ENCODE data around the gene ATXN3. TPM values are rescaled to one million over a fixed set of nuclear protein-coding genes. Genes with fewer than 3 reads are reported as not detected.

Gene ATXN3
- polyA plus RNA-seq, 1 of the 3 experiments (the other 2 are of a cell fraction): 10.2 TPM

DNA sequence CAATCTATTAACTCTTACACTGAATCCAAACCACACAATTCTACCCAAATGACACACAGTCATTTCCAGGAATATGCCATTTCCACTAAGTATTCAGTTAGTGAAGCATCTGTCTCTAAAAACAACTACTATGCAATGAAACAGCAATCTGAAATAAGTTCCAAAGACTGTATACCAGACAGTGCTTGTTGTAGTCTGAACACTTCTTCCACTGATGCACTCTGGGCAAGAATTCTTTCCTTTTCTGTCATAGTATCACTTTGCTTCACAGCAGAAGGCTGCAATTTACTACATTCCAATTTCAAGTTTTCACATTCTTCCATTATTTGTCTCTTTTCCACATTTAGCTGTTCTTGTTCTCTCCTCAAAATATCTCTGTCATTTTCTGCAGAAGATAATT is 92.3 kb downstream of the ATXN3 start:
- POLR2A ChIA-PET: no interaction called here
- Histone ChIP-seq H3K27me3 (ENCODE audit: insufficient read depth) (no peaks in the 10 kb centered on the region), H3F3A (replicated peaks; ENCODE audit: insufficient read depth) (peaks cover 12% of the 10 kb centered on the region), H4K20me1 (ENCODE audit: insufficient read depth) (no peaks in the 10 kb centered on the region; the same call in 1 of the 2 replicates), H3K36me3 (replicated peaks in 1 of 2; ENCODE audit: control insufficient read depth in 1 of 2, insufficient read depth in 2 of 2, low read length in 1 of 2) (peaks cover 56 to 62% of the 10 kb centered on the region in 2 experiments), H3K9me2 (no peaks in the 10 kb centered on the region), H3K9me3 (no peaks in the 10 kb centered on the region), H3K4me1 (ENCODE audit: control insufficient read depth in 1 of 2, insufficient read depth in 2 of 2, low read depth in 1 of 2, low read length in 1 of 2) (no peaks in the 10 kb centered on the region), H3K4me2 (no peak overlapping the region), H3K27ac (ENCODE audit: low read depth in 2 of 2, low read length in 1 of 2) (no peak overlapping the region), H2AFZ (ENCODE audit: low read depth) (no peak overlapping the region), H3K4me3 (ENCODE audit: low read depth in 2 of 2, low read length in 1 of 2) (no peak overlapping the region), H3K9ac (no peak overlapping the region), H3K79me2 (ENCODE audit: insufficient read depth) (peaks cover 1% of the 10 kb centered on the region; the same call in 1 of the 2 replicates)
- TF ChIP-seq, protein P1, sequence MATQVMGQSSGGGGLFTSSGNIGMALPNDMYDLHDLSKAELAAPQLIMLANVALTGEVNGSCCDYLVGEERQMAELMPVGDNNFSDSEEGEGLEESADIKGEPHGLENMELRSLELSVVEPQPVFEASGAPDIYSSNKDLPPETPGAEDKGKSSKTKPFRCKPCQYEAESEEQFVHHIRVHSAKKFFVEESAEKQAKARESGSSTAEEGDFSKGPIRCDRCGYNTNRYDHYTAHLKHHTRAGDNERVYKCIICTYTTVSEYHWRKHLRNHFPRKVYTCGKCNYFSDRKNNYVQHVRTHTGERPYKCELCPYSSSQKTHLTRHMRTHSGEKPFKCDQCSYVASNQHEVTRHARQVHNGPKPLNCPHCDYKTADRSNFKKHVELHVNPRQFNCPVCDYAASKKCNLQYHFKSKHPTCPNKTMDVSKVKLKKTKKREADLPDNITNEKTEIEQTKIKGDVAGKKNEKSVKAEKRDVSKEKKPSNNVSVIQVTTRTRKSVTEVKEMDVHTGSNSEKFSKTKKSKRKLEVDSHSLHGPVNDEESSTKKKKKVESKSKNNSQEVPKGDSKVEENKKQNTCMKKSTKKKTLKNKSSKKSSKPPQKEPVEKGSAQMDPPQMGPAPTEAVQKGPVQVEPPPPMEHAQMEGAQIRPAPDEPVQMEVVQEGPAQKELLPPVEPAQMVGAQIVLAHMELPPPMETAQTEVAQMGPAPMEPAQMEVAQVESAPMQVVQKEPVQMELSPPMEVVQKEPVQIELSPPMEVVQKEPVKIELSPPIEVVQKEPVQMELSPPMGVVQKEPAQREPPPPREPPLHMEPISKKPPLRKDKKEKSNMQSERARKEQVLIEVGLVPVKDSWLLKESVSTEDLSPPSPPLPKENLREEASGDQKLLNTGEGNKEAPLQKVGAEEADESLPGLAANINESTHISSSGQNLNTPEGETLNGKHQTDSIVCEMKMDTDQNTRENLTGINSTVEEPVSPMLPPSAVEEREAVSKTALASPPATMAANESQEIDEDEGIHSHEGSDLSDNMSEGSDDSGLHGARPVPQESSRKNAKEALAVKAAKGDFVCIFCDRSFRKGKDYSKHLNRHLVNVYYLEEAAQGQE (IDR thresholded peaks at IDR 0.05; ENCODE audit: low read depth, low read length): no peak
- TF ChIP-seq RAD21 (IDR thresholded peaks at IDR 0.05; ENCODE audit: low read length) (no peak), MXI1 (IDR thresholded peaks at IDR 0.05; ENCODE audit: low read depth, low read length) (no peak), RXRA (IDR thresholded peaks at IDR 0.05; ENCODE audit: borderline replicate concordance, low read depth) (no peak), EP300 (IDR thresholded peaks at IDR 0.05; ENCODE audit: borderline replicate concordance in 1 of 2, low read depth in 1 of 2, low read length in 1 of 2) (no peak), YY1 (IDR thresholded peaks at IDR 0.05; ENCODE audit: low read depth) (no peak), GABPA (IDR thresholded peaks at IDR 0.05; ENCODE audit: low read depth) (no peak), NRF1 (IDR thresholded peaks at IDR 0.05; ENCODE audit: low read depth, low read length) (no peak), CHD2 (IDR thresholded peaks at IDR 0.05; ENCODE audit: low read length, partially characterized antibody) (no peak), SMC3 (IDR thresholded peaks at IDR 0.05; ENCODE audit: low read depth, low read length) (no peak), TEAD4 (IDR thresholded peaks at IDR 0.05; ENCODE audit: borderline replicate concordance, insufficient read depth) (no peak), FOXJ3 (CRISPR knock-in tag; IDR thresholded peaks at IDR 0.05) (no peak), SIN3A (IDR thresholded peaks at IDR 0.05; ENCODE audit: borderline replicate concordance, low read depth, low read length) (no peak), FOSL2 (IDR thresholded peaks at IDR 0.05; ENCODE audit: borderline replicate concordance, low read depth) (no peak), TCF12 (IDR thresholded peaks at IDR 0.05) (no peak)
- TF ChIP-seq, protein P2, sequence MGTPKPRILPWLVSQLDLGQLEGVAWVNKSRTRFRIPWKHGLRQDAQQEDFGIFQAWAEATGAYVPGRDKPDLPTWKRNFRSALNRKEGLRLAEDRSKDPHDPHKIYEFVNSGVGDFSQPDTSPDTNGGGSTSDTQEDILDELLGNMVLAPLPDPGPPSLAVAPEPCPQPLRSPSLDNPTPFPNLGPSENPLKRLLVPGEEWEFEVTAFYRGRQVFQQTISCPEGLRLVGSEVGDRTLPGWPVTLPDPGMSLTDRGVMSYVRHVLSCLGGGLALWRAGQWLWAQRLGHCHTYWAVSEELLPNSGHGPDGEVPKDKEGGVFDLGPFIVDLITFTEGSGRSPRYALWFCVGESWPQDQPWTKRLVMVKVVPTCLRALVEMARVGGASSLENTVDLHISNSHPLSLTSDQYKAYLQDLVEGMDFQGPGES (IDR thresholded peaks at IDR 0.05; ENCODE audit: low read depth, low read length): no peak
- TF ChIP-seq, protein P3, sequence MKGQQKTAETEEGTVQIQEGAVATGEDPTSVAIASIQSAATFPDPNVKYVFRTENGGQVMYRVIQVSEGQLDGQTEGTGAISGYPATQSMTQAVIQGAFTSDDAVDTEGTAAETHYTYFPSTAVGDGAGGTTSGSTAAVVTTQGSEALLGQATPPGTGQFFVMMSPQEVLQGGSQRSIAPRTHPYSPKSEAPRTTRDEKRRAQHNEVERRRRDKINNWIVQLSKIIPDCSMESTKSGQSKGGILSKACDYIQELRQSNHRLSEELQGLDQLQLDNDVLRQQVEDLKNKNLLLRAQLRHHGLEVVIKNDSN (IDR thresholded peaks at IDR 0.05; ENCODE audit: borderline replicate concordance, low read depth): no peak
- TF ChIP-seq, protein P4, sequence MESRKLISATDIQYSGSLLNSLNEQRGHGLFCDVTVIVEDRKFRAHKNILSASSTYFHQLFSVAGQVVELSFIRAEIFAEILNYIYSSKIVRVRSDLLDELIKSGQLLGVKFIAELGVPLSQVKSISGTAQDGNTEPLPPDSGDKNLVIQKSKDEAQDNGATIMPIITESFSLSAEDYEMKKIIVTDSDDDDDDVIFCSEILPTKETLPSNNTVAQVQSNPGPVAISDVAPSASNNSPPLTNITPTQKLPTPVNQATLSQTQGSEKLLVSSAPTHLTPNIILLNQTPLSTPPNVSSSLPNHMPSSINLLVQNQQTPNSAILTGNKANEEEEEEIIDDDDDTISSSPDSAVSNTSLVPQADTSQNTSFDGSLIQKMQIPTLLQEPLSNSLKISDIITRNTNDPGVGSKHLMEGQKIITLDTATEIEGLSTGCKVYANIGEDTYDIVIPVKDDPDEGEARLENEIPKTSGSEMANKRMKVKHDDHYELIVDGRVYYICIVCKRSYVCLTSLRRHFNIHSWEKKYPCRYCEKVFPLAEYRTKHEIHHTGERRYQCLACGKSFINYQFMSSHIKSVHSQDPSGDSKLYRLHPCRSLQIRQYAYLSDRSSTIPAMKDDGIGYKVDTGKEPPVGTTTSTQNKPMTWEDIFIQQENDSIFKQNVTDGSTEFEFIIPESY (IDR thresholded peaks at IDR 0.05; ENCODE audit: borderline replicate concordance, low read depth): no peak
- TF ChIP-seq, protein P5, sequence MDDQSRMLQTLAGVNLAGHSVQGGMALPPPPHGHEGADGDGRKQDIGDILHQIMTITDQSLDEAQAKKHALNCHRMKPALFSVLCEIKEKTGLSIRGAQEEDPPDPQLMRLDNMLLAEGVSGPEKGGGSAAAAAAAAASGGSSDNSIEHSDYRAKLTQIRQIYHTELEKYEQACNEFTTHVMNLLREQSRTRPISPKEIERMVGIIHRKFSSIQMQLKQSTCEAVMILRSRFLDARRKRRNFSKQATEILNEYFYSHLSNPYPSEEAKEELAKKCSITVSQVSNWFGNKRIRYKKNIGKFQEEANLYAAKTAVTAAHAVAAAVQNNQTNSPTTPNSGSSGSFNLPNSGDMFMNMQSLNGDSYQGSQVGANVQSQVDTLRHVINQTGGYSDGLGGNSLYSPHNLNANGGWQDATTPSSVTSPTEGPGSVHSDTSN (IDR thresholded peaks at IDR 0.05): no peak
- TF ChIP-seq, protein P6, sequence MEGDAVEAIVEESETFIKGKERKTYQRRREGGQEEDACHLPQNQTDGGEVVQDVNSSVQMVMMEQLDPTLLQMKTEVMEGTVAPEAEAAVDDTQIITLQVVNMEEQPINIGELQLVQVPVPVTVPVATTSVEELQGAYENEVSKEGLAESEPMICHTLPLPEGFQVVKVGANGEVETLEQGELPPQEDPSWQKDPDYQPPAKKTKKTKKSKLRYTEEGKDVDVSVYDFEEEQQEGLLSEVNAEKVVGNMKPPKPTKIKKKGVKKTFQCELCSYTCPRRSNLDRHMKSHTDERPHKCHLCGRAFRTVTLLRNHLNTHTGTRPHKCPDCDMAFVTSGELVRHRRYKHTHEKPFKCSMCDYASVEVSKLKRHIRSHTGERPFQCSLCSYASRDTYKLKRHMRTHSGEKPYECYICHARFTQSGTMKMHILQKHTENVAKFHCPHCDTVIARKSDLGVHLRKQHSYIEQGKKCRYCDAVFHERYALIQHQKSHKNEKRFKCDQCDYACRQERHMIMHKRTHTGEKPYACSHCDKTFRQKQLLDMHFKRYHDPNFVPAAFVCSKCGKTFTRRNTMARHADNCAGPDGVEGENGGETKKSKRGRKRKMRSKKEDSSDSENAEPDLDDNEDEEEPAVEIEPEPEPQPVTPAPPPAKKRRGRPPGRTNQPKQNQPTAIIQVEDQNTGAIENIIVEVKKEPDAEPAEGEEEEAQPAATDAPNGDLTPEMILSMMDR (IDR thresholded peaks at IDR 0.05): no peak
- DNase-seq: no peak
- CTCF ChIA-PET: interaction anchor here (0.7 kb wide), 1 partner anchor 92 kb away, joined by 3 read pairs; the partner anchor contains the start of gene ATXN3
